ENCODE measurements around the gene ZNF831. TPM values are rescaled to one million over a fixed set of nuclear protein-coding genes. Genes with fewer than 3 reads are reported as not detected.

ZNF831 gene
- total RNA-seq, 4 donors from 2014 or later = 0.20 to 0.30 (median 0.24) TPM

DNA sequence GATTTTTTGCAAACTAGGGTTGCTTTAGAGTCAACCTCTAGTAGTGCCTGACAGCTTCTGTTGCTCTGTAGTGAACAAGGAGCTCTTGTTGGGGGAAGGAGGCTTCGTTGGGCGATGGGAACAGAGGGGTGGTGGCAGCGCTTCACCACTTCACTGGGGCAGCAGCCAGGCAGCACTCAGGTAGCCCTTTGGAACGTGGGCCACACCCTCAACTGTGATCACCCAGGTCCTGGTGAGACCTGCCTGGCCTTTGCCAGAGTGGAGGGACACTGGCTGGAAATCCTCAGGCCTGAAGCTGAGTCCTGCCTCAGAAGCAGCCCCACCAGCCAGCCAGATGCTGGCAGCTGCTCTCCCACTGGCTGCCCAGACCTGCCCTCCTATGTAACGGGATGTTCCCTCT, 126.4 kb downstream of the ZNF831 start:
- TF ChIP-seq POLR2A (IDR thresholded peaks at IDR 0.05) = no peak
- TF ChIP-seq CTCF (IDR thresholded peaks at IDR 0.05) = no peak
- intact Hi-C loops (cut with DNase I; ENCODE audit: low total_unique reads) = no loop called here
- H3K4me3 ChIP-seq (ENCODE audit: low read depth, poor library complexity, severe bottlenecking) = no peak overlapping the region
- WGBS, 2 donors = 77 to 93% methylated on average over 4 to 5 of the region's 5 CpGs
- peak in 1 of 2 donors; percentile 65 for DNase-seq (ENCODE audit: low spot score in 2 of 2)

- DNase-seq (ENCODE audit: low spot score in 2 of 2) = no peak
- 74 to 75% methylated on average over 19 of the region's 19 CpGs for WGBS, 2 donors
- H3K4me3 ChIP-seq (ENCODE audit: low read depth, poor library complexity, severe bottlenecking) = no peak overlapping the region
- intact Hi-C loops (cut with DNase I; ENCODE audit: low total_unique reads) = no loop called here
- no peak for TF ChIP-seq POLR2A (IDR thresholded peaks at IDR 0.05)
- TF ChIP-seq CTCF (IDR thresholded peaks at IDR 0.05) = no peak
Measured at GRCh38 chr20:59291740-59292383, 128.2 kb downstream of the ZNF831 start.

- 53 to 55% methylated on average over 5 of the region's 5 CpGs for WGBS, 2 donors
- intact Hi-C loops (cut with DNase I; ENCODE audit: low total_unique reads) = no loop called here
Measured at GRCh38 chr20:59295531-59295930, 131.9 kb downstream of the ZNF831 start.

DNA sequence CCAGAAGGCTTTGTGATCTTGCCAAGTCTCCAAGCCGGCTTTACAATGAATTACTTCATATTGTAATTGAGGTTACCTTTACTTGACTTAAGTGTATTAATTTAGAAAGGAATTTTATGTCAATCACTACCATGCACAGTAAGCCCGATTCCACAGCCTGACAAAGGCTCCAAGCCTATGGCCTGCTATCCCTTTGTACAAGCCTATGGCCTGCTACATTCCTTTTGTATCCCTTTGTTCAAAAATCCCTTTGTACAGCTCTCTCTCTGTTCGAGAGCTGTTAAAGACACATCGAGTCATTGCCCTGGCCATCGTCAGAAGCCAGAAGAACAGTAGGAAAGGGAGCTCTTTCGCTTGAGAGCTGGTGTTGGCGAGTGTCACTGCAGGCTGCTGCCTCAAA, 134.1 kb downstream of the ZNF831 start:
- WGBS, 2 donors = 82 to 88% methylated on average over 7 of the region's 7 CpGs
- H3K4me3 ChIP-seq (ENCODE audit: low read depth, poor library complexity, severe bottlenecking) = no peak overlapping the region

More at GRCh38 chr20:59295531-59295930, 131.9 kb downstream of the ZNF831 start:
- no peak overlapping the region for H3K4me3 ChIP-seq (ENCODE audit: low read depth, poor library complexity, severe bottlenecking)
- TF ChIP-seq POLR2A (IDR thresholded peaks at IDR 0.05) (no peak), CTCF (IDR thresholded peaks at IDR 0.05) (no peak)
- DNase-seq (ENCODE audit: low spot score in 2 of 2) = no peak

GRCh38 chr20:59299945-59300332, 136.3 kb downstream of the ZNF831 start:
- intact Hi-C loops (cut with DNase I; ENCODE audit: low total_unique reads) = no loop called here
- peak in 1 of 2 donors; percentile 44 for DNase-seq (ENCODE audit: low spot score in 2 of 2)
- 3 to 4% methylated on average over 15 to 18 of the region's 19 CpGs for WGBS, 2 donors

More for the DNA sequence above, 134.1 kb downstream of the ZNF831 start:
- TF ChIP-seq POLR2A (IDR thresholded peaks at IDR 0.05) (no peak), CTCF (IDR thresholded peaks at IDR 0.05) (no peak)
- no peak for DNase-seq (ENCODE audit: low spot score in 2 of 2)
- intact Hi-C loops (cut with DNase I; ENCODE audit: low total_unique reads) = no loop called here

More at GRCh38 chr20:59299945-59300332, 136.3 kb downstream of the ZNF831 start:
- no peak overlapping the region for H3K4me3 ChIP-seq (ENCODE audit: low read depth, poor library complexity, severe bottlenecking)
- TF ChIP-seq POLR2A (IDR thresholded peaks at IDR 0.05) = no peak
- TF ChIP-seq CTCF (IDR thresholded peaks at IDR 0.05) = no peak

All from lower leg skin (tissue), 4 donors.